A673 (cell line): Measurements from ENCODE around the gene FAM98C. TPM values are rescaled to one million over a fixed set of nuclear protein-coding genes. Genes with fewer than 3 reads are reported as not detected.

ENCODE experiments used
- BruUV-seq: library from RNA; stranded (reverse); fragments of 400-500 nt; replicated peaks from 2 replicates; lab custom pipeline; 2021; lab: Mats Ljungman, UMichigan
- CTCF ChIA-PET: fragments of 300-600 bp; sonication (Branson Sonifier 250); formaldehyde crosslinking; loops from one replicate; lab custom pipeline; 2022; ENCODE audit warnings: antibody characterized with exemption; lab: Charles Lee
- POLR2A ChIA-PET: fragments of 300-600 bp; sonication (Branson Sonifier 250); formaldehyde crosslinking; loops from one replicate; lab custom pipeline; 2022; ENCODE audit warnings: antibody characterized with exemption; ENCODE audit not compliant: low non-redundant PET; lab: Charles Lee
- DNase-seq: peaks from one replicate; pipeline ENCODE4 v3.0.0-alpha.2; 2015; ENCODE audit warnings: low spot score
- H3K27ac ChIP-seq: fragments of 200-600 bp; sonication (generic); 2 replicates; pipeline ENCODE4 v1.5.1; 2016; ENCODE audit warnings: mixed run types, low read depth, mild to moderate bottlenecking, mixed read lengths, antibody characterized with exemption, low read length; ENCODE audit not compliant: poor library complexity, severe bottlenecking
- H3K27me3 ChIP-seq: fragments of 200-600 bp; sonication (generic); replicated peaks from 2 replicates; pipeline ENCODE4 v1.6.1; 2017; ENCODE audit warnings: mixed run types, low read depth, mild to moderate bottlenecking, mixed read lengths, antibody characterized with exemption, low read length; ENCODE audit not compliant: insufficient read depth, poor library complexity
- H3K36me3 ChIP-seq: fragments of 200-600 bp; sonication (generic); 2 replicates; pipeline ENCODE4 v1.6.1; 2016; ENCODE audit warnings: mixed run types, mild to moderate bottlenecking, mixed read lengths, antibody characterized with exemption, low read length; ENCODE audit not compliant: insufficient read depth, poor library complexity, severe bottlenecking
- H3K4me1 ChIP-seq: fragments of 200-600 bp; sonication (generic); 2 replicates; pipeline ENCODE4 v1.6.1; 2017; ENCODE audit warnings: mixed run types, mild to moderate bottlenecking, mixed read lengths, antibody characterized with exemption, low read length; ENCODE audit not compliant: insufficient read depth, poor library complexity, severe bottlenecking
- H3K4me3 ChIP-seq: fragments of 200-600 bp; sonication (generic); 2 replicates; pipeline ENCODE4 v1.5.1; 2016; ENCODE audit warnings: low read depth, mixed run types, mild to moderate bottlenecking, mixed read lengths, low read length; ENCODE audit not compliant: poor library complexity, severe bottlenecking
- H3K9me3 ChIP-seq: fragments of 200-600 bp; sonication (generic); 2 replicates; pipeline ENCODE4 v1.6.1; 2016; ENCODE audit warnings: mixed run types, low read depth, mild to moderate bottlenecking, mixed read lengths, antibody characterized with exemption, low read length; ENCODE audit not compliant: poor library complexity, severe bottlenecking
- EZH2 ChIP-seq: fragments of 200-600 bp; sonication (generic); IDR thresholded peaks from 2 replicates; pipeline ENCODE4 v1.6.1; 2017; ENCODE audit warnings: borderline replicate concordance, low read depth, mild to moderate bottlenecking, mixed read lengths, antibody characterized with exemption, low read length; ENCODE audit not compliant: poor library complexity, severe bottlenecking
- intact Hi-C: fragments of 100-400 bp; cut with micrococcal nuclease; formaldehyde crosslinking; loops from one replicate; pipeline ENCODE4 v1.10.0; 2022; ENCODE audit not compliant: unreplicated experiment
- total RNA-seq: library from RNA; stranded (reverse); gene quantifications from 2 replicates; pipeline ENCODE4 v1.2.3, GENCODE V29; 2021
- TF ChIP-seq, protein P1 (sequence below): fragments of 300-800, 200-600 bp; sonication (generic); conservative IDR thresholded peaks from 2 replicates; pipeline ENCODE4 v1.5.1; 2017; ENCODE audit warnings: low read depth, mild to moderate bottlenecking, antibody characterized with exemption, low read length, moderate library complexity, mixed read lengths

Gene FAM98C
- total RNA-seq, 1 experiment from 2014 or later, result 11.8 TPM

DNA sequence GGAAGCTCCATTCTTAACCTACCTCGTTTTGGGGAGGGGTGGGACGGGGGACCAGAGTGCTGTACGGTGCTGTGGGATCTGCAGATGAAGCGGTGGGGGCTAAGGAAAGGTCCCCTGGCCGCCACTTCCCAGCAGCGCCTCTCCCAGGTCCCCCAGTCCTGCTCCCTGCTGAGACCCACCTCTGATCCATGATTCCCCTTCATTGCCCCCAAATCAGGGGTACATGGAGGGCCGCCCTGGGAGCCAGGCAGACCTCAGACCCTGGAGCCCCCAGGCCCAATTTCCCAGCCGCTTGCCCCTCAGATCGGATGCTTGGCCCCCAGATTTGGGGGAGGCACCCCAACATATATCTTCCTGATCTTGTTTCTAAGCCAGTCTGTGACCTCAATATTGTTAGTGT, 3.8 kb upstream of the FAM98C start:
- ChIA-PET POLR2A (no interaction called here), CTCF (no interaction called here)
- intact Hi-C loops, result no loop called here
- DNase-seq, result no peak
- TF ChIP-seq EZH2, result no peak
- TF ChIP-seq, protein P1, sequence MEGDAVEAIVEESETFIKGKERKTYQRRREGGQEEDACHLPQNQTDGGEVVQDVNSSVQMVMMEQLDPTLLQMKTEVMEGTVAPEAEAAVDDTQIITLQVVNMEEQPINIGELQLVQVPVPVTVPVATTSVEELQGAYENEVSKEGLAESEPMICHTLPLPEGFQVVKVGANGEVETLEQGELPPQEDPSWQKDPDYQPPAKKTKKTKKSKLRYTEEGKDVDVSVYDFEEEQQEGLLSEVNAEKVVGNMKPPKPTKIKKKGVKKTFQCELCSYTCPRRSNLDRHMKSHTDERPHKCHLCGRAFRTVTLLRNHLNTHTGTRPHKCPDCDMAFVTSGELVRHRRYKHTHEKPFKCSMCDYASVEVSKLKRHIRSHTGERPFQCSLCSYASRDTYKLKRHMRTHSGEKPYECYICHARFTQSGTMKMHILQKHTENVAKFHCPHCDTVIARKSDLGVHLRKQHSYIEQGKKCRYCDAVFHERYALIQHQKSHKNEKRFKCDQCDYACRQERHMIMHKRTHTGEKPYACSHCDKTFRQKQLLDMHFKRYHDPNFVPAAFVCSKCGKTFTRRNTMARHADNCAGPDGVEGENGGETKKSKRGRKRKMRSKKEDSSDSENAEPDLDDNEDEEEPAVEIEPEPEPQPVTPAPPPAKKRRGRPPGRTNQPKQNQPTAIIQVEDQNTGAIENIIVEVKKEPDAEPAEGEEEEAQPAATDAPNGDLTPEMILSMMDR, result no peak
- H3K27me3 ChIP-seq, result no peaks in the 10 kb centered on the region
- H3K9me3 ChIP-seq, result no peaks in the 10 kb centered on the region
- H3K27ac ChIP-seq, result no peak overlapping the region
- no peaks in the 10 kb centered on the region for H3K4me1 ChIP-seq
- BruUV-seq, result no TSS peak
- H3K4me3 ChIP-seq, result no peak overlapping the region
- no peaks in the 10 kb centered on the region for H3K36me3 ChIP-seq

DNA sequence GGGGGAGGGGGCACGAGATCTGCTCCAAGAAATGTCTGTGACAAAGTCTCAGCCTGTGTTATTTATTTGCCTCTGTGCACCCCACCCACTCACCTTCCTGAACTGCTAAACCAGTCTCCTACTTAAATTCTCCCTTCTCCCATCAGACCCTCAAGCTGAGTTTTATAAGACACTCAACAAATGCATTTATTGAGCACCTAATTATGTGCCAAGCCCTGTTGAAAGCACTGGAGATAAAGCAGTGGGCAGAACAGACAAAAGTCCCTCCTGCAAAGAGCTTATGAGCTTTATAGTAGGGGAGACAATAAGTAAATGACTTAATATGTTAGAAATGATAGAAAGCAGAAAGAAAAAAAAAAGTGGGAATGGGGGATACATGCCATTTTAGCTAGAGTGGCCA, 3.4 kb upstream of the FAM98C start:
- ChIA-PET POLR2A (no interaction called here), CTCF (no interaction called here)
- Histone ChIP-seq H3K4me1 (no peaks in the 10 kb centered on the region), H3K27ac (no peak overlapping the region), H3K9me3 (no peaks in the 10 kb centered on the region), H3K27me3 (no peaks in the 10 kb centered on the region), H3K4me3 (no peak overlapping the region), H3K36me3 (no peaks in the 10 kb centered on the region)
- DNase-seq, result no peak
- intact Hi-C loops, result no loop called here
- TF ChIP-seq EZH2, result no peak
- TF ChIP-seq, protein P1, result no peak
- BruUV-seq, result no TSS peak

DNA sequence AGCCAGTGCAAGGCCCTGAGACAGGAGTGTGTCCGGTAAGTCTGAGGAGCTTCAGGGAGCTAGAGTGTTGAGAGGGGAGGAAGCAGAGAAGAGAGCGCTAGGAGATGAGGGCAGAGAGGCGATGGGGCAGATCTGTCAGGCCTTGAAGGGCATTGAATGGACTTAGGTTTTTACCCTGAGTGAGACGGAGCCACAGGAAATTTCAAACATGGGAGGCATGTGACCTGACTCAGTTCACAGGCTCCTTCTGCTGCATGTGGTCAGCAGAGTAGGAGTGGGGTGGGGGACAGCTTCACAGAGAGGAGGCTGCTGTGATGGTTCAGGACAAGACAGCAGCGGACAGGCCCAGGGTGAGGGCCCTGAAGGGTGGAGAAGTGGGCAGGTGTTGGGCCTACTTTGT, 2.5 kb upstream of the FAM98C start:
- DNase-seq, result no peak
- Histone ChIP-seq H3K9me3 (no peaks in the 10 kb centered on the region), H3K36me3 (no peaks in the 10 kb centered on the region), H3K4me1 (no peaks in the 10 kb centered on the region), H3K27me3 (no peaks in the 10 kb centered on the region), H3K27ac (no peak overlapping the region), H3K4me3 (no peak overlapping the region)
- ChIA-PET CTCF (no interaction called here), POLR2A (interaction anchor here (0.6 kb wide), 1 partner anchor 9 kb away, joined by 6 read pairs; no protein-coding TSS in a partner anchor)
- TF ChIP-seq, protein P1, result no peak
- TF ChIP-seq EZH2, result no peak
- BruUV-seq, result no TSS peak
- intact Hi-C loops, result loop anchor here (10.0 kb wide), 1 partner anchor 166 kb away; no protein-coding TSS in a partner anchor
